ENCODE measurements around the gene CASKIN2. TPM values are rescaled to one million over a fixed set of nuclear protein-coding genes. Genes with fewer than 3 reads are reported as not detected.

The CASKIN2 gene
- total RNA-seq, 1 experiment from 2014 or later, result 30.0 TPM

GRCh38 chr17:75454193-75454592, 61.1 kb downstream of the CASKIN2 start:
- no peak for DNase-seq
- TF ChIP-seq CTCF (IDR thresholded peaks at IDR 0.05; ENCODE audit: unreplicated experiment), result no peak
- Mint-ChIP-seq H3K9me3 (ENCODE audit: low read depth, unreplicated experiment) (no peaks in the 10 kb centered on the region), H3K4me3 (ENCODE audit: low read depth, unreplicated experiment) (no peak overlapping the region), H3K36me3 (ENCODE audit: insufficient read depth, unreplicated experiment) (peaks cover 19% of the 10 kb centered on the region), H3K27ac (ENCODE audit: unreplicated experiment) (no peak overlapping the region), H3K27me3 (ENCODE audit: unreplicated experiment) (no peaks in the 10 kb centered on the region), H3K4me1 (ENCODE audit: low read depth, unreplicated experiment) (peaks cover 13% of the 10 kb centered on the region)
- CTCF ChIA-PET, result no interaction called here
- intact Hi-C loops (cut with micrococcal nuclease; ENCODE audit: unreplicated experiment), result no loop called here
- no TSS peak for BruUV-seq (replicated peaks)

DNA sequence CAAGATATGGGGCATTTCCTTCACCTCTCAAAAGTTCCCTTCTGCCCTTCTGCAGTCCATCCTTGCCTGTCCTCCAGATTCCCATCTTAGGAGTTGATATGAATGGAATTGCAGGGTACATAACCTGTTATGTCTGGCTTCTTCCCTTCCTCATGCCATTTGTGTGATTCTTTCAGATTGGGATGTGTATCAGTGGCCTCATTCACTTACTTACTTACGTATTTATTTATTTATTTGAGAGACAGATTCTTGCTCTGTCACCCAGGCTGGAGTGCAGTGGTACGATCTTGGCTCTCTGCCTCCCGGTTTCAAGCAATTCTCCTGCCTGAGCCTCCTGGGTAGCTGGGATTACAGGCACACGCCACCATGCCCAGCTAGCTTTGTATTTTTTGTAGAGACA, 65.1 kb downstream of the CASKIN2 start:
- BruUV-seq (replicated peaks), result no TSS peak
- H3K4me1 Mint-ChIP-seq (ENCODE audit: low read depth, unreplicated experiment), result no peaks in the 10 kb centered on the region
- no peaks in the 10 kb centered on the region for H3K36me3 Mint-ChIP-seq (ENCODE audit: insufficient read depth, unreplicated experiment)
- no peaks in the 10 kb centered on the region for H3K9me3 Mint-ChIP-seq (ENCODE audit: low read depth, unreplicated experiment)
- no peak for DNase-seq
- CTCF ChIA-PET, result no interaction called here
- intact Hi-C loops (cut with micrococcal nuclease; ENCODE audit: unreplicated experiment), result no loop called here
- H3K27me3 Mint-ChIP-seq (ENCODE audit: unreplicated experiment), result no peaks in the 10 kb centered on the region
- H3K4me3 Mint-ChIP-seq (ENCODE audit: low read depth, unreplicated experiment), result no peak overlapping the region
- H3K27ac Mint-ChIP-seq (ENCODE audit: unreplicated experiment), result no peak overlapping the region
- no peak for TF ChIP-seq CTCF (IDR thresholded peaks at IDR 0.05; ENCODE audit: unreplicated experiment)

Small RNA genes lying within 50 kb of the gene (microRNA-seq; reads per million reads assigned to microRNA genes)
- gene MIR6785, result 2.5 reads per million

Other genes with a start within 250 kb of the CASKIN2 start
- gene MIF4GD, start 244.3 kb downstream of the CASKIN2 start, total RNA-seq (2022), result 25.7 and 29.5 TPM in 2 replicates
- gene SLC25A19, start 226.1 kb downstream of the CASKIN2 start, total RNA-seq (2022), result 26.7 and 26.8 TPM in 2 replicates
- gene GRB2, start 109.9 kb downstream of the CASKIN2 start, total RNA-seq (2022), result 79.7 and 99.9 TPM in 2 replicates
- gene TMEM94, start 58.9 kb downstream of the CASKIN2 start, total RNA-seq (2022), result 55.0 and 63.4 TPM in 2 replicates
- gene TSEN54, start 991 bp upstream of the CASKIN2 start, total RNA-seq (2022), result 52.1 and 55.4 TPM in 2 replicates
- gene LLGL2, start 10.2 kb upstream of the CASKIN2 start, total RNA-seq (2022), result 208 and 251 TPM in 2 replicates
- 58.4 and 78.6 TPM in 2 replicates for gene MYO15B, start 72.3 kb upstream of the CASKIN2 start, total RNA-seq (2022)
- 1.9 and 3.5 TPM in 2 replicates for gene SMIM5, start 117.9 kb upstream of the CASKIN2 start, total RNA-seq (2022)
- 71.3 and 87.3 TPM in 2 replicates for gene RECQL5, start 151.6 kb upstream of the CASKIN2 start, total RNA-seq (2022)
- 96.4 and 98.4 TPM in 2 replicates for gene SAP30BP, start 151.8 kb upstream of the CASKIN2 start, total RNA-seq (2022)
- 253 and 301 TPM in 2 replicates for gene ITGB4, start 205.9 kb upstream of the CASKIN2 start, total RNA-seq (2022)
- gene GALK1, start 249.7 kb upstream of the CASKIN2 start, total RNA-seq (2022), result 20.4 and 20.5 TPM in 2 replicates